ENCODE results near the gene STARD10.

STARD10 gene

GRCh38 chr11:72704783-72705265 is 89.0 kb downstream of the STARD10 start:
- TF ChIP-seq, protein P1, sequence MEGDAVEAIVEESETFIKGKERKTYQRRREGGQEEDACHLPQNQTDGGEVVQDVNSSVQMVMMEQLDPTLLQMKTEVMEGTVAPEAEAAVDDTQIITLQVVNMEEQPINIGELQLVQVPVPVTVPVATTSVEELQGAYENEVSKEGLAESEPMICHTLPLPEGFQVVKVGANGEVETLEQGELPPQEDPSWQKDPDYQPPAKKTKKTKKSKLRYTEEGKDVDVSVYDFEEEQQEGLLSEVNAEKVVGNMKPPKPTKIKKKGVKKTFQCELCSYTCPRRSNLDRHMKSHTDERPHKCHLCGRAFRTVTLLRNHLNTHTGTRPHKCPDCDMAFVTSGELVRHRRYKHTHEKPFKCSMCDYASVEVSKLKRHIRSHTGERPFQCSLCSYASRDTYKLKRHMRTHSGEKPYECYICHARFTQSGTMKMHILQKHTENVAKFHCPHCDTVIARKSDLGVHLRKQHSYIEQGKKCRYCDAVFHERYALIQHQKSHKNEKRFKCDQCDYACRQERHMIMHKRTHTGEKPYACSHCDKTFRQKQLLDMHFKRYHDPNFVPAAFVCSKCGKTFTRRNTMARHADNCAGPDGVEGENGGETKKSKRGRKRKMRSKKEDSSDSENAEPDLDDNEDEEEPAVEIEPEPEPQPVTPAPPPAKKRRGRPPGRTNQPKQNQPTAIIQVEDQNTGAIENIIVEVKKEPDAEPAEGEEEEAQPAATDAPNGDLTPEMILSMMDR (IDR thresholded peaks at IDR 0.05; ENCODE audit: low read depth, low read length, missing control alignments) = no peak

More at GRCh38 chr11:72704783-72705265, 89.0 kb downstream of the STARD10 start:
- H3K4me3 ChIP-seq (replicated peaks; ENCODE audit: low read depth, low read length) = no peak overlapping the region
- no peak for DNase-seq (ENCODE audit: extremely low read depth, low read depth)

All from HFF-Myc (cell line).